Stimulated activated CD8-positive, alpha-beta memory T cell treated with anti-CD3 and anti-CD28 coated beads, Interleukin-7, amount 100 ng/mL, for 24 hours (primary cell): Measurements from ENCODE around the gene SPP2.

Experiments used
- DNase-seq: peaks from one replicate; pipeline ENCODE4 v3.0.0-alpha.2; 2020; ENCODE audit warnings: low read depth

Gene SPP2

DNA sequence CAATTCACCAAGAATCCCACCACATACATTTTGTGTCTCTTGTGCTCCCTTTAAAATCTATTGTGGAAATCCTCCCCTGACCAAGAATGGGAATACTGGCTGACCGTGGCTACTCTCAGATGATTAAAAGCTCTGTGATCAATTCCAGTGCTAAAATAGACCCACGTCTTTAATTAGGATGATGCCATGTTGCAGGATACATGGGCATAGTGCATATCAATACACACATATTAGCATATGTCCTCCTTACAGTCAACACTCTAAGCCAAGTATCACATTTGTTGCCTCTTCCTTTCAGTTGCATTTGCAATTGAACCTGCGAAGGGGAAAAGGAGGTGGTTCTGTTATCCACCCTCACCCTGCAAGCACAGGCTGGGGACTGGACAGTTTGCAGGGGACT, 41.8 kb downstream of the SPP2 start:
- DNase-seq: no peak

DNA sequence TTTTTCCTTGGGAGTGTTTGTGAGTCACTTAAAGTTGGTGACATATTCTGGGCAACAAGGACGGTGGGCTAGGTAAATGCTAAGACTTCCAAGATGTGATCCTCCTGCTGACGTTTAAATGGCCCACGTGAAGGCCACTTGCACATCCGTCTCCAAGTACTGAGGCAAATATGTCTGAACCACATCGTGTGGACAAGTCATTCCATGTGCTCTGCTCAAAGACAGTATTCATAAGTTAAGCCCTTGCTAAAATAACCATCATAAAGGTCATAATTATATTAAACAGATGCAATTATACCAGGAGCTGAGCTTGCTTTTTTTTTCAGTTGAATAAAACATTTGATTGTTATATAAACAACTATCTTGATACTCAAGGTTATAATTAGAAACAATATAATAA, 44.8 kb downstream of the SPP2 start:
- no peak for DNase-seq

- no peak for DNase-seq
Measured at GRCh38 chr2:234096164-234096563, 45.7 kb downstream of the SPP2 start.

DNA sequence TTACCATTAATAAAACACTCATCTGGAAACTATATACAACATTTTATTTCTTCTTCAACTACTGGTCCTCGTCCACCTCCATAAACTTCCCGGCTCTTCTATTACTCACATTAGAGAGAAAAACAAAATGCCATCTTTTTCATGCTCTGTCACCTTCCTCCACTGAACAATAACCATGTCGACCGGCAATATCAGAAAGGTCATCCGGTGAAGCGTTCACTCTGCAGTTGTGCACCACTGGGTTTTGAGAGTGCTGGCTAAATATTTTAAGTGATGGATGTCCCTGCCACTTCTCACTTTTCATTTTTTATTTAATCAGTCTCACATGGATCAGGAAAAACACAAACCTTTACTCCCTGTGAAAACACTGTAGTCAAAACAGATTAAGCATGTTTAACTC, 48.2 kb downstream of the SPP2 start:
- DNase-seq: no peak

DNA sequence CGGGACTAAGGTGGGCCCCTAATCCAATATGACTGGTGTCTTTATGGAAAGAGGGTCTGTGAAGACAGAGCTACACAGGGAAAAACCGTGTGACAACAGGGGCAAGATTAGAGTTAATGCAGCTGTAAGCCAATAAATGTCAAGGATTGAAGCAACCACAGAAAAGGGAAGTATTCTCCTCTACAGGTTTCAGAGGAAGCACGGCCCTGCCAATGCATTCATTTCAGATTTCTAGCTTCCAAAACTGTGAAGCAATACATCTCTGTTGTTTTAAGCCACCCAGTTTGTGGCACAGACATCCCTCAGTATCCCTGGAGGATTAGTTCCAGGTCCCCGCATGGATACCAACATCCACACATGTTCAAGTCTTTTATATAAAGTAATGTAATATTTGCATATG, 48.8 kb downstream of the SPP2 start:
- DNase-seq: no peak

GRCh38 chr2:234100686-234101085, 50.2 kb downstream of the SPP2 start:
- no peak for DNase-seq

- no peak for DNase-seq
Measured at GRCh38 chr2:234102112-234102511, 51.6 kb downstream of the SPP2 start.

DNA sequence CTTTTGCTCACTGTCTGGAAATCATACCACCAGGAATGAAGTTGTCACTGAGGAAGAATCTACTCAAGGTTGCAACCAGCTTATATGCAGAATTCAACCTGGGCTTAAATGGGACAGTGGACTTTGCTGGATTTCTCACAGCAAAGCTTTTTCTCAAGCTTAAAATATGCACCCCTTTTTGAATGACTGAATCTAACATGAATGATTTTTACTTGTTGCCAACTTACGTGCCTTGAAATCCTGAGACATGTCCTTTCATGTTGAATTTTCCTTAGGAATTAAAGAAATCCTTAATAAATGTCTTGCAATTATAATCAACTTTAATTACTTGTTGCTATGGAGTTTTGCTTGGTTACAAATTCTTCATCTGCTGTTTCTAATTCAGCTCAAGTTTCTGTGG, 57.4 kb downstream of the SPP2 start:
- no peak for DNase-seq

GRCh38 chr2:234109321-234109720, 58.8 kb downstream of the SPP2 start:
- no peak for DNase-seq

GRCh38 chr2:234110219-234110618, 59.7 kb downstream of the SPP2 start:
- DNase-seq: no peak

- no peak for DNase-seq
Measured at GRCh38 chr2:234111523-234111922, 61.0 kb downstream of the SPP2 start.

- no peak for DNase-seq
Measured at GRCh38 chr2:234116010-234116409, 65.5 kb downstream of the SPP2 start.

- no peak for DNase-seq
Measured at GRCh38 chr2:234121999-234122398, 71.5 kb downstream of the SPP2 start.

DNA sequence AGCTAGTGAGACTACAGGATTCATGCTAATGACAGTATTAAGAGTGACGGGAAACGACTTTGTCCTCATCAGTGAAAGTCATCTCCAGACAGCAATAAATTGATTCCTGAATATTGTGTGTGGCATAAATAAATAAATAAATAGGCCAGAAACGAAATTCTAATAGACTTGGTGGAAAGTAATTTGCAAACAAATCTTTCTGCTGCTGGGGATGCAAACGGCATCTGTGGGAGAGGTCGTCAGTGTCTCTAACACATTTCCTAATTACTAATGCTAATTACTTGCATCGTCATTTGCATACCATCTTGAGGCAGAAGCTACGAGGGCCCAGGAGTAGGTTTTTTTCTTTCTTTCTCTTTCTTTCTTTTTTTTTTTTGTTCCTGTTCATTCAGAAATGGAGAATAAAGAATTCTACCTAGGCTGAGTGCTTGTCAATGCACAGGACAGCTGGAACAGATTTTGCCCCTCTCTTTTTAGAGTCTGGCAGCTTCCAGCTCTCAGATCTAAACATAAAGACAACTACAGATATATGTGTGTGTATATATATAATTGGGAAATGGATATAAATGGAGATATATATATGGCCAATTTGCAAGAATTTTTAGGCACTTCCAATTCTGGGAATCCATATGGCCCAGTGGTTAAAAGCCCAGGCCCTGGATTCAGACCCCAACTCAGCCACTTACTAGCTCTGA, 75.1 kb downstream of the SPP2 start:
- no peak for DNase-seq

DNA sequence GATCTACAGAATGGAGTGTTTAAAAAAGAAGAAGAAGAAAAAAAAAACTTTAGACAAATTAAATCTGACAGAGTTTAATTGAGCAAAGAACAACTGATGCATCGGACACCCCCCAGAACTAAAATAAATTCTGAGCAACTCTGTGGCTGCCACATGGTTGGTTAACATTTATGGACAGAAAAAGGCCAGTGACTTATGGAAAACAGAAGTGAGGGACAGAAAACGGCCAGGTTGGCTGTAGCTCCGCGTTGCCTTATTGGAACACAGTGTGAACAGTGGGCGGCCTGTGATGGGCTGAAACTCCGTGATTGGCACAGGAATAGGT, 75.6 kb downstream of the SPP2 start:
- no peak for DNase-seq
